H9 (cell line): ENCODE results near the gene DNAH8. TPM values are rescaled to one million over a fixed set of nuclear protein-coding genes. Genes with fewer than 3 reads are reported as not detected.

Source experiments
- DNase-seq: peaks from one replicate; pipeline ENCODE4 v3.0.0-alpha.2; 2017
- H2AFZ ChIP-seq: one replicate; pipeline ENCODE4 v1.6.1; 2013; ENCODE audit warnings: mild to moderate bottlenecking, low read length, control low read depth, moderate library complexity
- H2AK5ac ChIP-seq: 2 replicates; pipeline ENCODE4 v1.6.1; 2013; ENCODE audit warnings: low read length, control low read depth, mixed read lengths; ENCODE audit not compliant: insufficient read length
- H2BK120ac ChIP-seq: one replicate; pipeline ENCODE4 v1.6.1; 2013; ENCODE audit warnings: low read depth, mild to moderate bottlenecking, low read length, control low read depth, inconsistent platforms; ENCODE audit not compliant: poor library complexity, severe bottlenecking
- H2BK12ac ChIP-seq: 2 replicates; pipeline ENCODE4 v1.6.1; 2013; ENCODE audit warnings: low read length, control low read depth, mixed read lengths, low read depth; ENCODE audit not compliant: insufficient read length
- H2BK15ac ChIP-seq: 2 replicates; pipeline ENCODE4 v1.6.1; 2013; ENCODE audit warnings: low read depth, low read length, control low read depth
- H2BK20ac ChIP-seq: one replicate; pipeline ENCODE4 v1.6.1; 2013; ENCODE audit warnings: low read depth, mild to moderate bottlenecking, low read length, control low read depth, inconsistent platforms; ENCODE audit not compliant: poor library complexity, severe bottlenecking
- H2BK5ac ChIP-seq: 2 replicates; pipeline ENCODE4 v1.6.1; 2013; ENCODE audit warnings: low read length, control low read depth, mixed read lengths; ENCODE audit not compliant: insufficient read length
- H3K14ac ChIP-seq: 2 replicates; pipeline ENCODE4 v1.6.1; 2013; ENCODE audit warnings: low read length, control low read depth; ENCODE audit not compliant: insufficient read depth
- H3K18ac ChIP-seq: 2 replicates; pipeline ENCODE4 v1.6.1; 2013; ENCODE audit warnings: low read depth, mild to moderate bottlenecking, mixed read lengths, low read length, control low read depth; ENCODE audit not compliant: insufficient read length
- H3K23ac ChIP-seq: 2 replicates; pipeline ENCODE4 v1.6.1; 2013; ENCODE audit warnings: low read length, control low read depth, mixed read lengths, low read depth; ENCODE audit not compliant: insufficient read length
- H3K23me2 ChIP-seq: 2 replicates; pipeline ENCODE4 v1.6.1; 2013; ENCODE audit warnings: low read depth, mild to moderate bottlenecking, mixed read lengths, low read length, control low read depth; ENCODE audit not compliant: insufficient read length, poor library complexity, severe bottlenecking
- H3K27ac ChIP-seq: 2 replicates; pipeline ENCODE4 v1.5.1; 2013; ENCODE audit warnings: low read length, control low read depth, mixed read lengths, low read depth; ENCODE audit not compliant: insufficient read length
- H3K27me3 ChIP-seq: 2 replicates; pipeline ENCODE4 v1.6.1; 2013; ENCODE audit warnings: low read length, control low read depth, inconsistent platforms; ENCODE audit not compliant: insufficient read depth
- H3K4ac ChIP-seq: 2 replicates; pipeline ENCODE4 v1.6.1; 2013; ENCODE audit warnings: low read depth, mild to moderate bottlenecking, control low read depth, inconsistent platforms, low read length, moderate library complexity
- H3K4me1 ChIP-seq: 2 replicates; pipeline ENCODE4 v1.6.1; 2013; ENCODE audit warnings: low read length, control low read depth, inconsistent platforms; ENCODE audit not compliant: insufficient read depth
- H3K4me2 ChIP-seq: 2 replicates; pipeline ENCODE4 v1.6.1; 2013; ENCODE audit warnings: low read length, control low read depth, mixed read lengths; ENCODE audit not compliant: insufficient read length, insufficient read depth
- H3K56ac ChIP-seq: 2 replicates; pipeline ENCODE4 v1.6.1; 2013; ENCODE audit warnings: low read depth, mild to moderate bottlenecking, mixed read lengths, low read length, control low read depth; ENCODE audit not compliant: insufficient read length
- H3K79me1 ChIP-seq: 2 replicates; pipeline ENCODE4 v1.6.1; 2013; ENCODE audit warnings: low read depth, mild to moderate bottlenecking, moderate library complexity, low read length, control low read depth, inconsistent platforms; ENCODE audit not compliant: insufficient read depth, poor library complexity, severe bottlenecking
- H3K79me2 ChIP-seq: 2 replicates; pipeline ENCODE4 v1.6.1; 2013; ENCODE audit warnings: low read length, control low read depth, inconsistent platforms; ENCODE audit not compliant: insufficient read depth
- H3K9ac ChIP-seq: 2 replicates; pipeline ENCODE4 v1.6.1; 2013; ENCODE audit warnings: low read length, control low read depth, mixed read lengths; ENCODE audit not compliant: insufficient read length; ENCODE audit errors: extremely low read depth
- H3K9me3 ChIP-seq: one replicate; pipeline ENCODE4 v1.6.1; 2013; ENCODE audit warnings: low read depth, low read length, inconsistent platforms; ENCODE audit not compliant: control insufficient read depth
- H3T11ph ChIP-seq: one replicate; pipeline ENCODE4 v1.6.1; 2013; ENCODE audit warnings: mild to moderate bottlenecking, low read length, control low read depth, inconsistent platforms
- H4K20me1 ChIP-seq: one replicate; pipeline ENCODE4 v1.6.1; 2013; ENCODE audit not compliant: control insufficient read depth, insufficient read length, insufficient read depth
- H4K5ac ChIP-seq: 2 replicates; pipeline ENCODE4 v1.6.1; 2013; ENCODE audit warnings: low read depth, mild to moderate bottlenecking, mixed read lengths, low read length, control low read depth; ENCODE audit not compliant: insufficient read length
- H4K8ac ChIP-seq: replicated peaks from 2 replicates; pipeline ENCODE4 v1.6.1; 2013; ENCODE audit warnings: low read length, control low read depth, mixed read lengths, low read depth; ENCODE audit not compliant: insufficient read length
- H4K91ac ChIP-seq: 2 replicates; pipeline ENCODE4 v1.6.1; 2013; ENCODE audit warnings: low read depth, mild to moderate bottlenecking, moderate library complexity, mixed read lengths, low read length, control low read depth; ENCODE audit not compliant: insufficient read length
- H3K27ac Mint-ChIP-seq, 3 experiments: 2 replicates in 2 of 3; 3 replicates in 1 of 3; pipeline ENCODE4 v1.8.0; 2020 to 2021; ENCODE audit warnings: mixed read lengths in 3 of 3, mild to moderate bottlenecking in 1 of 3, moderate library complexity in 1 of 3
- H3K27me3 Mint-ChIP-seq: 2 replicates; pipeline ENCODE4 v1.8.0; 2021; ENCODE audit warnings: low read depth, mild to moderate bottlenecking, moderate library complexity, mixed read lengths
- H3K36me3 Mint-ChIP-seq, 3 experiments: 2 replicates in 2 of 3; 3 replicates in 1 of 3; pipeline ENCODE4 v1.8.0; 2020 to 2021; ENCODE audit warnings: low read depth in 3 of 3, mixed read lengths in 3 of 3; ENCODE audit not compliant: insufficient read depth in 1 of 3
- H3K4me1 Mint-ChIP-seq, 2 experiments: 2 replicates each; pipeline ENCODE4 v1.8.0; 2020; ENCODE audit warnings: mixed read lengths in 2 of 2
- H3K4me3 Mint-ChIP-seq, 2 experiments: 2 replicates in 1 of 2; 3 replicates in 1 of 2; pipeline ENCODE4 v1.8.0; 2020 to 2021; ENCODE audit warnings: mild to moderate bottlenecking in 2 of 2, mixed read lengths in 2 of 2, moderate library complexity in 1 of 2
- H3K9me3 Mint-ChIP-seq, 2 experiments: 2 replicates in 1 of 2; 3 replicates in 1 of 2; pipeline ENCODE4 v1.8.0; 2020; ENCODE audit warnings: mild to moderate bottlenecking in 2 of 2, mixed read lengths in 2 of 2, moderate library complexity in 1 of 2
- CTCF ChIP-seq: fragments of 200-600 bp; sonication (generic); conservative IDR thresholded peaks from 3 replicates; pipeline ENCODE4 v1.8.0; 2021; ENCODE audit warnings: antibody characterized with exemption, mild to moderate bottlenecking
- WGBS: extraction: QIAGEN DNeasy Blood & Tissue Kit; methylation state at CpG from one replicate; pipeline ENCODE4 v1.1.7; 2013; ENCODE audit warnings: missing lambda C conversion rate, low lambda C conversion rate, mixed read lengths; ENCODE audit not compliant: insufficient read length; ENCODE audit errors: extremely low coverage; 5-methylcytosine and 5-hydroxymethylcytosine counted together
- total RNA-seq: library from RNA; stranded (reverse); gene quantifications from 2 replicates; pipeline ENCODE4 v1.2.1, GENCODE V29; 2021

Gene DNAH8
- total RNA-seq, 1 experiment from 2014 or later, result not detected

GRCh38 chr6:38824243-38824894 is 109.3 kb downstream of the DNAH8 start:
- H2AK5ac ChIP-seq, result no peak overlapping the region
- H3K23me2 ChIP-seq, result no peaks in the 10 kb centered on the region
- H4K91ac ChIP-seq, result no peak overlapping the region
- H3K27me3 Mint-ChIP-seq, result peaks cover 13% of the 10 kb centered on the region
- H3K4me2 ChIP-seq, result no peak overlapping the region
- no peaks in the 10 kb centered on the region for H3K27me3 ChIP-seq
- no peak overlapping the region for H3K4ac ChIP-seq
- H3K36me3 Mint-ChIP-seq, result no peaks in the 10 kb centered on the region
- no peak overlapping the region for H2BK12ac ChIP-seq
- H3K9ac ChIP-seq, result no peak overlapping the region
- no peaks in the 10 kb centered on the region for H3K4me1 Mint-ChIP-seq
- no peaks in the 10 kb centered on the region; a peak in 1 of 5 replicates for H3K9me3 Mint-ChIP-seq
- H4K20me1 ChIP-seq, result no peaks in the 10 kb centered on the region
- no peaks in the 10 kb centered on the region for H3K4me1 ChIP-seq
- no peak overlapping the region for H3K27ac Mint-ChIP-seq
- no peaks in the 10 kb centered on the region for H3K9me3 ChIP-seq
- H3K14ac ChIP-seq, result no peak overlapping the region
- no peak overlapping the region for H3K18ac ChIP-seq
- H3T11ph ChIP-seq, result no peak overlapping the region
- no peak for DNase-seq
- no peaks in the 10 kb centered on the region for H3K79me2 ChIP-seq
- no CpG with 5 or more reads among the region's 5 CpGs for WGBS
- H2BK120ac ChIP-seq, result no peak overlapping the region
- H4K5ac ChIP-seq, result no peak overlapping the region
- H2BK5ac ChIP-seq, result no peak overlapping the region
- H3K79me1 ChIP-seq, result no peaks in the 10 kb centered on the region
- no peak overlapping the region for H3K23ac ChIP-seq
- no peak overlapping the region for H4K8ac ChIP-seq
- no peak overlapping the region for H3K56ac ChIP-seq
- H3K4me3 Mint-ChIP-seq, result no peak overlapping the region
- H2BK15ac ChIP-seq, result no peak overlapping the region
- no peak for TF ChIP-seq CTCF
- no peak overlapping the region for H3K27ac ChIP-seq
- no peak overlapping the region for H2BK20ac ChIP-seq
- H2AFZ ChIP-seq, result no peak overlapping the region
